Measurements from ENCODE around the gene THBD. TPM values are rescaled to one million over a fixed set of nuclear protein-coding genes. Genes with fewer than 3 reads are reported as not detected.

The THBD gene
- total RNA-seq, 1 donor from 2014 or later = 37.5 TPM

DNA sequence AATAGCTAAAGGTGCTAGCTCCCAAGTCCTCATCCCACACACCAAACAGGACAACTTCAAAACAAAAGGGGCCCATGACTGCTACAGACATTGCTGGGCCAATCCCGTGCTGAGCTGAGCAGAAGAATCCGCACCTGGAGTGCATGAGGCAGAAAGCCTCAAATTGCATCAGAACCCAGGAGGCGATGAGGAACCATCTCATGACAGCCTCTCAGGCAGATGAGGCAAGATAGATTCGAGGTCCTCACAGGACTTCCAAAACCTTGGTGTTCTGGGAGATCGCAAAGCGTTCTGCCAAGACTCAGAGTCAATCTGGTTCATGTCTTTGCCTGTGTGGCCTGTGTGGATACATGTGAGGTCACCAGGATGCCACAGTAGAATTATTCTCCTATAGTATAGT is 47.2 kb downstream of the THBD start:
- Mint-ChIP-seq H3K27me3 (ENCODE audit: low read depth) (no peaks in the 10 kb centered on the region), H3K36me3 (ENCODE audit: low read depth) (no peaks in the 10 kb centered on the region), H3K9me3 (ENCODE audit: low read depth) (no peaks in the 10 kb centered on the region), H3K4me1 (ENCODE audit: low read depth) (peaks cover 12% of the 10 kb centered on the region), H3K4me3 (ENCODE audit: unreplicated experiment) (no peak overlapping the region), H3K27ac (ENCODE audit: unreplicated experiment) (no peak overlapping the region)
- TF ChIP-seq, protein P1, sequence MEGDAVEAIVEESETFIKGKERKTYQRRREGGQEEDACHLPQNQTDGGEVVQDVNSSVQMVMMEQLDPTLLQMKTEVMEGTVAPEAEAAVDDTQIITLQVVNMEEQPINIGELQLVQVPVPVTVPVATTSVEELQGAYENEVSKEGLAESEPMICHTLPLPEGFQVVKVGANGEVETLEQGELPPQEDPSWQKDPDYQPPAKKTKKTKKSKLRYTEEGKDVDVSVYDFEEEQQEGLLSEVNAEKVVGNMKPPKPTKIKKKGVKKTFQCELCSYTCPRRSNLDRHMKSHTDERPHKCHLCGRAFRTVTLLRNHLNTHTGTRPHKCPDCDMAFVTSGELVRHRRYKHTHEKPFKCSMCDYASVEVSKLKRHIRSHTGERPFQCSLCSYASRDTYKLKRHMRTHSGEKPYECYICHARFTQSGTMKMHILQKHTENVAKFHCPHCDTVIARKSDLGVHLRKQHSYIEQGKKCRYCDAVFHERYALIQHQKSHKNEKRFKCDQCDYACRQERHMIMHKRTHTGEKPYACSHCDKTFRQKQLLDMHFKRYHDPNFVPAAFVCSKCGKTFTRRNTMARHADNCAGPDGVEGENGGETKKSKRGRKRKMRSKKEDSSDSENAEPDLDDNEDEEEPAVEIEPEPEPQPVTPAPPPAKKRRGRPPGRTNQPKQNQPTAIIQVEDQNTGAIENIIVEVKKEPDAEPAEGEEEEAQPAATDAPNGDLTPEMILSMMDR (IDR thresholded peaks at IDR 0.05) = no peak
- no peak for DNase-seq (ENCODE audit: low spot score)

- Mint-ChIP-seq H3K4me3 (ENCODE audit: unreplicated experiment) (no peak overlapping the region), H3K36me3 (ENCODE audit: low read depth) (no peaks in the 10 kb centered on the region), H3K27me3 (ENCODE audit: low read depth) (no peaks in the 10 kb centered on the region)
Measured at GRCh38 chr20:23000232-23000947, 49.1 kb downstream of the THBD start.

GRCh38 chr20:22999756-23000155 is 49.7 kb downstream of the THBD start:
- no peak overlapping the region for H3K4me3 Mint-ChIP-seq (ENCODE audit: unreplicated experiment)

More at GRCh38 chr20:23000232-23000947, 49.1 kb downstream of the THBD start:
- H3K9me3 Mint-ChIP-seq (ENCODE audit: low read depth) = no peaks in the 10 kb centered on the region
- no peak for DNase-seq (ENCODE audit: low spot score)
- no peak overlapping the region for H3K27ac Mint-ChIP-seq (ENCODE audit: unreplicated experiment)
- H3K4me1 Mint-ChIP-seq (ENCODE audit: low read depth) = peaks cover 12% of the 10 kb centered on the region
- TF ChIP-seq, protein P1 (IDR thresholded peaks at IDR 0.05) = no peak

DNA sequence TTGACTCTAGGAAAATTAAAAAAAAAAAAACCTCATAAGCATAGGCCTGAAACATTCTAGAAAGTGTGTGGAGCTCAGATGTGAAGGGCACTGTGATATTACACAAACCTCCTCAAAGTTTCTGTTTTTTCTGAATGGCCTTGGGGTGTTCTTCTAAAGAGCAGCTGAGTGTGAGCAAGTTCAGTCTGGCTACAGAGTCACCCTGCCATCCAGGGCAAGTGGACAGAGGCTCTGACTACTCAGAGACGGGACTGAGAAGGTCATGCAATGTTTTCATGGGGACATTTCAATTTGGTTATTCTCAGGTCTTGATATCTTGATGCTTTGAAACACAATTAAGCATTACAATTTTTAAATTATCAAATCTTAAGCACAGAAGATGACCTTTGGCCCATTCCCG is 51.0 kb downstream of the THBD start:
- H3K4me3 Mint-ChIP-seq (ENCODE audit: unreplicated experiment) = no peak overlapping the region
- no peak overlapping the region for H3K27ac Mint-ChIP-seq (ENCODE audit: unreplicated experiment)
- no peaks in the 10 kb centered on the region for H3K9me3 Mint-ChIP-seq (ENCODE audit: low read depth)

More at GRCh38 chr20:22999756-23000155, 49.7 kb downstream of the THBD start:
- DNase-seq (ENCODE audit: low spot score) = no peak
- TF ChIP-seq, protein P1 (IDR thresholded peaks at IDR 0.05) = no peak
- H3K9me3 Mint-ChIP-seq (ENCODE audit: low read depth) = no peaks in the 10 kb centered on the region
- H3K27me3 Mint-ChIP-seq (ENCODE audit: low read depth) = no peaks in the 10 kb centered on the region
- no peak overlapping the region for H3K27ac Mint-ChIP-seq (ENCODE audit: unreplicated experiment)
- no peaks in the 10 kb centered on the region for H3K36me3 Mint-ChIP-seq (ENCODE audit: low read depth)
- peaks cover 12% of the 10 kb centered on the region for H3K4me1 Mint-ChIP-seq (ENCODE audit: low read depth)

DNA sequence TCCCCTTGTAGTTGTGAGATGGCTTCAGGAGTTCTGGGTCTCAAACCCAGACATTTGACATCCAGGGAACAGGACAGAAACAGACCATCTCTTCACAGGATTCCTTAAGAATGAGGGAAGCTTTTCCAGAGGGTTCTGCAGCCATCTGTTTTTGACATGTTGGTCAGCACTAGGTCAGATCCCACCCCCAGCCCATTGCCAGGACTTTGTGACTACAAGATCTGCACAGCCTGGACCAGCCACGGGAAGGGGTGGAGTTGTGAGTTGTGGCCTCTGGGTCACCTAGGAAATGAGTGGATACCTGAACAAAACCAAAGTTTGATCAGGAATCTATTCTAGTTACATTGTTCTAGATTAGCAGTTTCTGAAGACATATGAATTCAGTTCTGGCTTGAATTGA is 53.5 kb downstream of the THBD start:
- H3K27ac Mint-ChIP-seq (ENCODE audit: unreplicated experiment) = no peak overlapping the region

More for the DNA sequence above, 51.0 kb downstream of the THBD start:
- Mint-ChIP-seq H3K36me3 (ENCODE audit: low read depth) (no peaks in the 10 kb centered on the region), H3K27me3 (ENCODE audit: low read depth) (no peaks in the 10 kb centered on the region), H3K4me1 (ENCODE audit: low read depth) (peaks cover 12% of the 10 kb centered on the region)
- TF ChIP-seq, protein P1 (IDR thresholded peaks at IDR 0.05) = no peak
- no peak for DNase-seq (ENCODE audit: low spot score)

More for the DNA sequence above, 53.5 kb downstream of the THBD start:
- TF ChIP-seq, protein P1 (IDR thresholded peaks at IDR 0.05) = no peak
- no peak overlapping the region for H3K4me3 Mint-ChIP-seq (ENCODE audit: unreplicated experiment)
- no peak for DNase-seq (ENCODE audit: low spot score)
- peaks cover 5% of the 10 kb centered on the region for H3K9me3 Mint-ChIP-seq (ENCODE audit: low read depth)
- H3K4me1 Mint-ChIP-seq (ENCODE audit: low read depth) = peaks cover 12% of the 10 kb centered on the region
- H3K36me3 Mint-ChIP-seq (ENCODE audit: low read depth) = peaks cover 3% of the 10 kb centered on the region
- peaks cover 3% of the 10 kb centered on the region for H3K27me3 Mint-ChIP-seq (ENCODE audit: low read depth)

Other genes with a start within 250 kb of the THBD start
- gene SSTR4, start 14.4 kb downstream of the THBD start, total RNA-seq = 0.33 TPM in 1 of 3 replicates, not detected in the others
- gene CD93, start 36.7 kb upstream of the THBD start, total RNA-seq = 0.17 to 3.7 TPM (median 3.4 TPM) in 3 replicates

All from chondrocyte (in vitro differentiated cells).